ENCODE data around the gene NDUFAF7. TPM values are rescaled to one million over a fixed set of nuclear protein-coding genes. Genes with fewer than 3 reads are reported as not detected.

Gene NDUFAF7
- total and polyA plus RNA-seq, 2 of the 13 experiments (the other 11 are each of a cell fraction or from before 2014, with no cell fraction given), result 27.0 to 40.8 TPM

DNA sequence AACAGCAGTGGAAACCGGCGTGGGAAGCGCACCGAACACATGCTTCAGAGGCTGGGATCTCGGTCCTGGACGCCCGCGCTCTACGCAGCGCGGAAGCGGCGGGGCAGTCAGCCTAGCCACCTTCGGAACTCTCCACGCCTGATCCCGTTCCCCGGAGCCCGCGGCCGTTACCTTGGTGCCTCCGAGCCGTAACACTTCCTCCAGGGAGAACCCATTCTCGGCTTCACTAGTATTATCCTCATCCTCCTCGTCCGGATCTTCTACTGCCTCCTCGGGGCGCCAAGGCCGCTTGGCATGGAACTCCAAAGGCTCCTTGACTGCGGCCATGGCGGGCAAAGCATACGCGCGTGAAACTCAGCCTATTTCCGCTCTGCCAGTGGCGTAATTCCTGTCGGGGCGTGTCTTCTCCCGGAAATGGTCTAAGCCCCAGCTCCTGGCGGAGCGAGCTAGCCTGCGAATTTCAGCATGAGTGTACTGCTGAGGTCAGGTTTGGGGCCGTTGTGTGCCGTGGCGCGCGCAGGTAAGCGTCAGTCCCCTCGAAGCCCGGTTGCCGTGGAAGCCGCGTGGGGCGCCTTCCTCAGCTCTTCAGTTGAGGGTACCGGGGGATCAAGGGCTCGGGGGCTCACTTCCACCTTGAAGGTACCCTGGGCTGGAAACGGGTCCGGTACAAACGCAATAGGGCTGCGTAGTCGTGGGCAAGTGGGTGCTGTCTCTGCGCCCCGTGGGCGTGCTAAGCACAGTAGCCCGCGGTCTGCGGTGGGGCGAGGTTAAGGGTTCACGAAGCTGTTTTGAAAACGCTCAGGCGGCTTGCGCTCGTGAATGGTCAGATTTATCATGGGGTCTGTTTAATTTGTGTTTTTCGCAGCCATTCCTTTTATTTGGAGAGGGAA, at the start of gene NDUFAF7, which contains the start of gene CEBPZ (continued):
- TF ChIP-seq, protein P1, sequence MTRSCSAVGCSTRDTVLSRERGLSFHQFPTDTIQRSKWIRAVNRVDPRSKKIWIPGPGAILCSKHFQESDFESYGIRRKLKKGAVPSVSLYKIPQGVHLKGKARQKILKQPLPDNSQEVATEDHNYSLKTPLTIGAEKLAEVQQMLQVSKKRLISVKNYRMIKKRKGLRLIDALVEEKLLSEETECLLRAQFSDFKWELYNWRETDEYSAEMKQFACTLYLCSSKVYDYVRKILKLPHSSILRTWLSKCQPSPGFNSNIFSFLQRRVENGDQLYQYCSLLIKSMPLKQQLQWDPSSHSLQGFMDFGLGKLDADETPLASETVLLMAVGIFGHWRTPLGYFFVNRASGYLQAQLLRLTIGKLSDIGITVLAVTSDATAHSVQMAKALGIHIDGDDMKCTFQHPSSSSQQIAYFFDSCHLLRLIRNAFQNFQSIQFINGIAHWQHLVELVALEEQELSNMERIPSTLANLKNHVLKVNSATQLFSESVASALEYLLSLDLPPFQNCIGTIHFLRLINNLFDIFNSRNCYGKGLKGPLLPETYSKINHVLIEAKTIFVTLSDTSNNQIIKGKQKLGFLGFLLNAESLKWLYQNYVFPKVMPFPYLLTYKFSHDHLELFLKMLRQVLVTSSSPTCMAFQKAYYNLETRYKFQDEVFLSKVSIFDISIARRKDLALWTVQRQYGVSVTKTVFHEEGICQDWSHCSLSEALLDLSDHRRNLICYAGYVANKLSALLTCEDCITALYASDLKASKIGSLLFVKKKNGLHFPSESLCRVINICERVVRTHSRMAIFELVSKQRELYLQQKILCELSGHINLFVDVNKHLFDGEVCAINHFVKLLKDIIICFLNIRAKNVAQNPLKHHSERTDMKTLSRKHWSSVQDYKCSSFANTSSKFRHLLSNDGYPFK (CRISPR knock-in tag; IDR thresholded peaks at IDR 0.05; ENCODE audit: borderline replicate concordance), result peak; percentile 98
- TF ChIP-seq SRF (IDR thresholded peaks at IDR 0.05; ENCODE audit: low read depth, low read length), result no peak
- TF ChIP-seq, protein P2, sequence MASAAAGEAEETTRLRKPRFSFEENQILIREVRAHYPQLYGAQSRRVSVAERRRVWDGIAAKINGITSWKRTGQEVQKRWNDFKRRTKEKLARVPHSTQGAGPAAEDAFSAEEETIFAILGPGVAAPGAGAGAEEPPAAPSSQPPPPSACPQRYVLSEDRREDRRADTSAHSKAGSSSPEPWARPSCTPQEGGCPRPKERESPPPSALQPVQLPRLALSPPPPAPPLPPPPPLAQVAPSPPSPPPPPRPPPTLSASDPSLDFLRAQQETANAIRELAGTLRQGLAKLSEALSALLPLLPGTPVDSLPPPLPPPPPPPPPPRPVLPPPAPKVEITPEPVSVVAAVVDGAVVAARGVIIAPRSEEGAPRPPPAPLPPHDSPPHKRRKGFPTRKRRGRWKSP (CRISPR knock-in tag; IDR thresholded peaks at IDR 0.05), result peak; percentile 96
- TF ChIP-seq KDM5B (CRISPR knock-in tag; IDR thresholded peaks at IDR 0.05; ENCODE audit: borderline replicate concordance), result peak; percentile 97
- TF ChIP-seq FOXA3 (CRISPR knock-in tag; IDR thresholded peaks at IDR 0.05), result peak; percentile 62
- TF ChIP-seq, protein P3, sequence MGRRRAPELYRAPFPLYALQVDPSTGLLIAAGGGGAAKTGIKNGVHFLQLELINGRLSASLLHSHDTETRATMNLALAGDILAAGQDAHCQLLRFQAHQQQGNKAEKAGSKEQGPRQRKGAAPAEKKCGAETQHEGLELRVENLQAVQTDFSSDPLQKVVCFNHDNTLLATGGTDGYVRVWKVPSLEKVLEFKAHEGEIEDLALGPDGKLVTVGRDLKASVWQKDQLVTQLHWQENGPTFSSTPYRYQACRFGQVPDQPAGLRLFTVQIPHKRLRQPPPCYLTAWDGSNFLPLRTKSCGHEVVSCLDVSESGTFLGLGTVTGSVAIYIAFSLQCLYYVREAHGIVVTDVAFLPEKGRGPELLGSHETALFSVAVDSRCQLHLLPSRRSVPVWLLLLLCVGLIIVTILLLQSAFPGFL (CRISPR knock-in tag; IDR thresholded peaks at IDR 0.05), result no peak; the same call in 1 of the 2 replicates
- no peak; the same call in 1 of the 2 replicates for TF ChIP-seq SMC3 (IDR thresholded peaks at IDR 0.05; ENCODE audit: low read length)
- peak; percentile 81; the same call in 1 of the 2 replicates for TF ChIP-seq CBX5 (CRISPR knock-in tag; IDR thresholded peaks at IDR 0.05; ENCODE audit: borderline replicate concordance)
- TF ChIP-seq ZC3H4 (CRISPR knock-in tag; IDR thresholded peaks at IDR 0.05; ENCODE audit: borderline replicate concordance), result peak; percentile 62; the same call in 1 of the 2 replicates
- TF ChIP-seq, protein P4, sequence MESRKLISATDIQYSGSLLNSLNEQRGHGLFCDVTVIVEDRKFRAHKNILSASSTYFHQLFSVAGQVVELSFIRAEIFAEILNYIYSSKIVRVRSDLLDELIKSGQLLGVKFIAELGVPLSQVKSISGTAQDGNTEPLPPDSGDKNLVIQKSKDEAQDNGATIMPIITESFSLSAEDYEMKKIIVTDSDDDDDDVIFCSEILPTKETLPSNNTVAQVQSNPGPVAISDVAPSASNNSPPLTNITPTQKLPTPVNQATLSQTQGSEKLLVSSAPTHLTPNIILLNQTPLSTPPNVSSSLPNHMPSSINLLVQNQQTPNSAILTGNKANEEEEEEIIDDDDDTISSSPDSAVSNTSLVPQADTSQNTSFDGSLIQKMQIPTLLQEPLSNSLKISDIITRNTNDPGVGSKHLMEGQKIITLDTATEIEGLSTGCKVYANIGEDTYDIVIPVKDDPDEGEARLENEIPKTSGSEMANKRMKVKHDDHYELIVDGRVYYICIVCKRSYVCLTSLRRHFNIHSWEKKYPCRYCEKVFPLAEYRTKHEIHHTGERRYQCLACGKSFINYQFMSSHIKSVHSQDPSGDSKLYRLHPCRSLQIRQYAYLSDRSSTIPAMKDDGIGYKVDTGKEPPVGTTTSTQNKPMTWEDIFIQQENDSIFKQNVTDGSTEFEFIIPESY (CRISPR knock-in tag; IDR thresholded peaks at IDR 0.05), result peak; percentile 18; the same call in 1 of the 2 replicates
- TF ChIP-seq ZNF263 (CRISPR knock-in tag; IDR thresholded peaks at IDR 0.05), result peak; percentile 36; the same call in 1 of the 2 replicates
- TF ChIP-seq GPN1 (CRISPR knock-in tag; IDR thresholded peaks at IDR 0.05; ENCODE audit: borderline replicate concordance), result no peak
- TF ChIP-seq, protein P5, sequence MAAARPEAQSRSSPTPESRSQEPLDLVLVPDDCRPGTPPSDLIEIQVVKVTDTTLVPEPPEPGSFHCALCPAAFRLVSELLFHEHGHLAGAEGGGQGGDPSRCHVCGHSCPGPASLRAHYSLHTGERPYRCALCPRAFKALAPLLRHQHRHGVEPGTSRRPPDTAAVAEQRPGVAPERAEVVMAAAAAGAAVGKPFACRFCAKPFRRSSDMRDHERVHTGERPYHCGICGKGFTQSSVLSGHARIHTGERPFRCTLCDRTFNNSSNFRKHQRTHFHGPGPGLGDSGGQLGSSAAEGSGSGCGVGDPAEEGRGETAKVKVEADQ (CRISPR knock-in tag; IDR thresholded peaks at IDR 0.05; ENCODE audit: borderline replicate concordance), result no peak
- TF ChIP-seq EP300 (IDR thresholded peaks at IDR 0.05; ENCODE audit: low read depth in 2 of 2, low read length in 2 of 2), result peak; percentile 31 to 73
- peak; percentile 45; the same call in 1 of the 2 replicates for TF ChIP-seq EP300 (CRISPR knock-in tag; IDR thresholded peaks at IDR 0.05; ENCODE audit: borderline replicate concordance)
- TF ChIP-seq, protein P6, sequence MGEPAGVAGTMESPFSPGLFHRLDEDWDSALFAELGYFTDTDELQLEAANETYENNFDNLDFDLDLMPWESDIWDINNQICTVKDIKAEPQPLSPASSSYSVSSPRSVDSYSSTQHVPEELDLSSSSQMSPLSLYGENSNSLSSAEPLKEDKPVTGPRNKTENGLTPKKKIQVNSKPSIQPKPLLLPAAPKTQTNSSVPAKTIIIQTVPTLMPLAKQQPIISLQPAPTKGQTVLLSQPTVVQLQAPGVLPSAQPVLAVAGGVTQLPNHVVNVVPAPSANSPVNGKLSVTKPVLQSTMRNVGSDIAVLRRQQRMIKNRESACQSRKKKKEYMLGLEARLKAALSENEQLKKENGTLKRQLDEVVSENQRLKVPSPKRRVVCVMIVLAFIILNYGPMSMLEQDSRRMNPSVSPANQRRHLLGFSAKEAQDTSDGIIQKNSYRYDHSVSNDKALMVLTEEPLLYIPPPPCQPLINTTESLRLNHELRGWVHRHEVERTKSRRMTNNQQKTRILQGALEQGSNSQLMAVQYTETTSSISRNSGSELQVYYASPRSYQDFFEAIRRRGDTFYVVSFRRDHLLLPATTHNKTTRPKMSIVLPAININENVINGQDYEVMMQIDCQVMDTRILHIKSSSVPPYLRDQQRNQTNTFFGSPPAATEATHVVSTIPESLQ (CRISPR knock-in tag; conservative IDR thresholded peaks at IDR 0.05), result peak; percentile 92; the same call in 1 of the 2 replicates
- no peak for TF ChIP-seq ZNF282 (IDR thresholded peaks at IDR 0.05; ENCODE audit: partially characterized antibody)
